Adipocyte (in vitro differentiated cells): Measurements from ENCODE around the gene CCDC38.
"Not testable (repeated sequence)": the region's sequence is repeated elsewhere in the genome, so short reads cannot be mapped to it uniquely, and the experiment has no call there.

Experiments used
- DNase-seq: peaks from one replicate; pipeline ENCODE4 v3.0.0-alpha.2; 2015; ENCODE audit warnings: low read depth
- H3K27me3 ChIP-seq: replicated peaks from 2 replicates; pipeline ENCODE4 v1.7.0; 2013; ENCODE audit warnings: mild to moderate bottlenecking, low read length, moderate library complexity; ENCODE audit not compliant: control insufficient read depth, insufficient read depth
- H3K36me3 ChIP-seq: 2 replicates; pipeline ENCODE4 v1.7.0; 2013; ENCODE audit warnings: low read length, mild to moderate bottlenecking, moderate library complexity; ENCODE audit not compliant: control insufficient read depth, insufficient read depth, severe bottlenecking
- H3K4me1 ChIP-seq: 2 replicates; pipeline ENCODE4 v1.7.0; 2013; ENCODE audit warnings: mild to moderate bottlenecking, low read length, moderate library complexity; ENCODE audit not compliant: control insufficient read depth, insufficient read depth
- H3K4me3 ChIP-seq: 2 replicates; pipeline ENCODE4 v1.7.0; 2013; ENCODE audit warnings: mild to moderate bottlenecking, low read length, moderate library complexity
- H3K9ac ChIP-seq: 2 replicates; pipeline ENCODE4 v1.7.0; 2013; ENCODE audit warnings: mild to moderate bottlenecking, low read length, moderate library complexity
- H3K9me3 ChIP-seq: 2 replicates; pipeline ENCODE4 v1.7.0; 2013; ENCODE audit warnings: mild to moderate bottlenecking, low read length, moderate library complexity; ENCODE audit not compliant: control insufficient read depth

Gene CCDC38

GRCh38 chr12:95857156-95857555 is 85.3 kb downstream of the CCDC38 start:
- Histone ChIP-seq H3K4me3 (no peak overlapping the region), H3K9ac (no peak overlapping the region), H3K9me3 (no peaks in the 10 kb centered on the region), H3K4me1 (peaks cover 20% of the 10 kb centered on the region), H3K27me3 (peaks cover 5% of the 10 kb centered on the region), H3K36me3 (peaks cover 12% of the 10 kb centered on the region)
- DNase-seq = no peak

DNA sequence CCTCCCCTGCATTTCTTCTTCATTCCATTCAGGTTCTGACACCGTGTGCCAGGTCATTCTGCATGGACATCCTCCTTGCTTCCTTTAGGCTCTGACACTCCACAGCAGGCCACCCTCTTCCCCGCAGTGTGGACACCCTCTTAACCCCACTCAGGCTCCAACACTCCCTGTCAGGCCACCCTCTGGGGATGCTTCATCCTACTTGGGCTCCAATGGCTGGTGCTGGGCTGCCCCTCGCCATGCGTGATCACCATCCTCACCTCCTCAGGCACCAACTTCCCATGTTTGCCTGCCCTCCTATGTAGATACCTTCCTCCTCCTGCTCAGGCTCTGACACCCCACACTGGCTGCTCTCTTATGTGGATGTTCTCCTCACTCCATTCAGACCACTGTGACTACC is 90.3 kb downstream of the CCDC38 start:
- Histone ChIP-seq H3K9ac (no peak overlapping the region), H3K4me3 (no peak overlapping the region), H3K36me3 (no peaks in the 10 kb centered on the region), H3K27me3 (peaks cover 8% of the 10 kb centered on the region), H3K9me3 (no peaks in the 10 kb centered on the region), H3K4me1 (no peaks in the 10 kb centered on the region)
- DNase-seq = no peak

GRCh38 chr12:95851606-95852005 is 90.8 kb downstream of the CCDC38 start:
- DNase-seq = no peak
- Histone ChIP-seq H3K4me1 (no peaks in the 10 kb centered on the region), H3K27me3 (peaks cover 8% of the 10 kb centered on the region), H3K9ac (no peak overlapping the region), H3K9me3 (no peaks in the 10 kb centered on the region), H3K4me3 (no peak overlapping the region), H3K36me3 (no peaks in the 10 kb centered on the region)

- Histone ChIP-seq H3K4me1 (no peaks in the 10 kb centered on the region), H3K27me3 (peaks cover 3% of the 10 kb centered on the region), H3K9ac (no peak overlapping the region), H3K36me3 (no peaks in the 10 kb centered on the region), H3K4me3 (no peak overlapping the region), H3K9me3 (no peaks in the 10 kb centered on the region)
- DNase-seq = peak; percentile 56
These were observed 93.6 kb downstream of the CCDC38 start for GRCh38 chr12:95848575-95849388.

- H3K9me3 ChIP-seq, H3K36me3 ChIP-seq, H3K4me1 ChIP-seq, H3K4me3 ChIP-seq, H3K27me3 ChIP-seq, H3K9ac ChIP-seq: not testable (repeated sequence)
- DNase-seq = peak; percentile 19
These were observed 100.0 kb downstream of the CCDC38 start for GRCh38 chr12:95842426-95842825.

DNA sequence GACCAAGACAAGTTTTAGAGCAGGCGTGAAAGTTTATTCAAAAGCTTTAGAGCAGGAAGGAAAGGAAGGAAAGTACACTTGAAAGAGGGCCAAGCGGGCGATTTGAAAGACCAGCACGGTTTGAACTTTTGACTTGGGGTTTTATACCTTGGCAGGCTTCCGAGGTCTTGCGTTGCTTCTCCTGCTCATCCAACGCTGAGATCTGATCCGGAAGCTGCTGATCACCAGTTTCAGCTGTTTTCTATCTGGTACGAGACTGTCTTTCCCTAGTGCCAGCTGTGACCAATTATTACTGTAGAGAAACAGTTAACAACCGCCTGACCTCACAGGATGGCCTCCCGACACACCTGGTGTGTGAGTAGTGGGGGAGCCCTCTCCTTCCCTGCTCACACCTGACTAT is 104.3 kb downstream of the CCDC38 start:
- Histone ChIP-seq H3K4me3 (peak overlapping the region; percentile 48), H3K9me3 (no peaks in the 10 kb centered on the region), H3K27me3 (no peaks in the 10 kb centered on the region), H3K4me1 (peaks cover 17% of the 10 kb centered on the region), H3K9ac (no peak overlapping the region), H3K36me3 (no peaks in the 10 kb centered on the region)
- DNase-seq = peak; percentile 51

DNA sequence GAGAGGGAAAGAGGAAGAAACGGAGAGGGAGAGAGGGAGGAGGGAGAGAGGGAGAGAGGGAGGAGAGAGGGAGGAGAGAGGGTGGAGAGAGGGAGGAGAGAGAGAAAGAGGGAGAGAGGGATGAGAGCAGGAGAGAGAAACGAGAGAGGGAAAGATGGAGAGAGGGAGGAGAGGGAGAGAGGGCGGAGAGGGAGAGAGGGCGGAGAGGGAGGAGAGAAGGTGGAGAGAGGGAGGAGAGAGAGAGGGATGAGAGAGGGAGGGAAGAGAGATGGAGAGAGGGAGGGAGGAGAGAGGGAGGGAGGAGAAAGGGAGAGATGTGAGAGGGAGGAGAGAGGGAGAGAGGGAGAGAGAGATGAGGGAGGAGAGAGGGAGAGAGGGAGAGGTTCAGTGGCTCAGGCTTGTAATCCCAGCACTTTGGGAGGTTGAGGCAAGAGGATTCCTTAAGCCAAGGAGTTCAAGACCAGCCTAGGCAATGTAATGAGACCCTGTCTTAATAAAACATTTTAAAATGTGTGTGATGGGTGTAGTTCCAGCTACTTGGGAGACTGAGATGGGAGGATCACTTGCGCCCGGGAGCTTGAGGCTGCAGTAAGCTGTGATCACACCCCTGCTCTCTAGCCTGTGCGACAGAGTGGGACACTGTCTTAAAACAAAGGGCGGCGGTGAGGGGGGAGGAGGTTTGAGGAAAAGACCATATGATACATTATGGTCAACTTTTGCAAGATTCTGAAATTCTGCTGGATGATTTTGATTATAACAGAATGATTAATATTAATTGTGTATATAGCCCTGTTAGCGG is 105.0 kb downstream of the CCDC38 start:
- Histone ChIP-seq H3K9ac (no peak overlapping the region), H3K36me3 (no peaks in the 10 kb centered on the region), H3K4me1 (peaks cover 17% of the 10 kb centered on the region), H3K4me3 (peak overlapping the region; percentile 54), H3K27me3 (no peaks in the 10 kb centered on the region), H3K9me3 (no peaks in the 10 kb centered on the region)
- no peak for DNase-seq

GRCh38 chr12:95836630-95837239 is 105.7 kb downstream of the CCDC38 start:
- no peaks in the 10 kb centered on the region for H3K27me3 ChIP-seq
- H3K4me1 ChIP-seq = peaks cover 17% of the 10 kb centered on the region
- H3K36me3 ChIP-seq = no peaks in the 10 kb centered on the region
- H3K4me3 ChIP-seq = peak overlapping the region; percentile 54
- H3K9me3 ChIP-seq = no peaks in the 10 kb centered on the region
- no peak overlapping the region for H3K9ac ChIP-seq
- DNase-seq = peak; percentile 44

DNA sequence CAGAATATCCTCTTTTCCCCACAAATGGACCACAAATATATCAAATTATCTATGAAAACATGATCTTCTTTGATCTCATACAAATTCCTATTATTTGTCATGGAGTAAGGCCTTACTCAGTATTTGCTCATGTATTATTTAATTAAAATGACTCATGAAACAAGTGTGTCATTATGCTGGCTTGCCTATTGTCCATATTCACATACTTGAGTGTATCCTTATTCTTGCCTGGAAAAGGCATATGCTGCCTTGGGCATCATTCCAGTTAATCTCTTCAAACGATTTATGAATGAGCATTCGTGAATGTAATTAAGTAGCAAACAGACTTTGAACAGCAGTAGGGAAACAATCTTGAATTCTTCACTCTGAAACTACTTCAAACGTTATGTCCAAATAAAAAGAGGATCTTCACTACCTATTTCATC is 106.2 kb downstream of the CCDC38 start:
- Histone ChIP-seq H3K4me1 (peaks cover 17% of the 10 kb centered on the region), H3K9me3 (no peaks in the 10 kb centered on the region), H3K4me3 (no peak overlapping the region), H3K36me3 (no peaks in the 10 kb centered on the region), H3K27me3 (no peaks in the 10 kb centered on the region), H3K9ac (no peak overlapping the region)
- peak; percentile 22 for DNase-seq

DNA sequence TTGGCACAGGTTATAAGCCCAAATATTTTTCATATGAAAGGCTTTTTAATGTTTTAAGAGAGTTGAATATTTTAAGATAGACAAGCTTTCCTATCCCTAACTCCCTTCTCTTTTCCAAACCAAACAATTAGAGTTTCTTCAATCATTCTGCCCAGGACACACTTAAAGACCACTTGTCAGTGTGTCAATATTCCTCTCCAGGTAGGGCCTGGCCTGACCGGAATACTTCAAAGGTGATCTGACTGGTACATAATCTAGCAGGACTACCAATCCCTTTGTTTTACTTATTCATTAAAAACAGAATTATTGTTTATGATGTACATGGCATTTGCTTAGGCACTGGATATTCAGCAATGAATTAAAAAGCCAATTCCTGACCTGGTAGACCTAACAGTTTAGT is 107.8 kb downstream of the CCDC38 start:
- H3K9me3 ChIP-seq = no peaks in the 10 kb centered on the region
- H3K9ac ChIP-seq = no peak overlapping the region
- peaks cover 17% of the 10 kb centered on the region for H3K4me1 ChIP-seq
- no peak for DNase-seq
- H3K4me3 ChIP-seq = no peak overlapping the region
- no peaks in the 10 kb centered on the region for H3K27me3 ChIP-seq
- H3K36me3 ChIP-seq = no peaks in the 10 kb centered on the region

DNA sequence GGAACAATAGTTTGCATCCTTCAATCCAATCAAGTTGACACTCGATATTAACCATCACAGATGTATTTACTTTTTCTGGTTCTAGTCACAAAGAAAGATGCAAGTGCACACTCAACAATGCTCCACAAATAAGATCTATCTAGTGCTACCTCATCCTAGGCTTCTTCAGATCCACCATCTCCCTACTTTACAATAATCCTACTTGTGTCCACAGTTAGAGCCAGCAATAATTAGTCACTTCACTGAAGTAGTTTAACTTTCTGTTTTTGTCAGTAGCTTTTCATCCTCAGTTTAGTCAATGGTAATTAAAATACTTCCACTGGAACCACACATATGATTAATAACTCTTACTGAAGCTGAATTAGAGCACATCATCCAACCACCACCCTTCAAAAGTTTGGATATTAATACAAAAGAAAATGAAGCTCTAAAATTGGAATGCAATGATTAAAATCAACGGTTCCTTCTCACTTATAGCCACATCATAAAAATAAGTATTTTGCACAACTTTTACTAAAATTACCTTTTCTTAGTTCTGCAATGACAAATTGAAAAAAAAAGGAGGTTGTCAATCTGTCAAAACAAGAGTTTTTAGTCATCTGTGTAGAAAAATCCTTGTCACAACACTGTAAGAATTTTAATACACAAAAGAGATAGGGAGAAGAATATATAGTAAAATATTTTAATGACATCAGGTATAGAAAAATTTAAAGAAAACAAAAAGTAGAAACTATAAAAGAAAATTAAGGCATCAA is 111.9 kb downstream of the CCDC38 start:
- H3K36me3 ChIP-seq = no peaks in the 10 kb centered on the region
- no peak overlapping the region for H3K4me3 ChIP-seq
- H3K9me3 ChIP-seq = no peaks in the 10 kb centered on the region
- H3K4me1 ChIP-seq = peaks cover 4% of the 10 kb centered on the region
- no peaks in the 10 kb centered on the region for H3K27me3 ChIP-seq
- no peak for DNase-seq
- no peak overlapping the region for H3K9ac ChIP-seq
